ENCODE measurements around the gene ARHGAP40.

The ARHGAP40 gene

GRCh38 chr20:38649275-38649891 lies 47.8 kb downstream of the ARHGAP40 start:
- DNase-seq (ENCODE audit: low read depth in 2 of 2): no peak

- DNase-seq (ENCODE audit: low read depth in 2 of 2): no peak
Measured at GRCh38 chr20:38650010-38650409, 48.4 kb downstream of the ARHGAP40 start.

GRCh38 chr20:38651154-38651553 lies 49.5 kb downstream of the ARHGAP40 start:
- no peak for DNase-seq (ENCODE audit: low read depth in 2 of 2)

GRCh38 chr20:38651562-38651961 lies 50.0 kb downstream of the ARHGAP40 start:
- DNase-seq (ENCODE audit: low read depth in 2 of 2): no peak

GRCh38 chr20:38652995-38653394 lies 51.4 kb downstream of the ARHGAP40 start:
- no peak for DNase-seq (ENCODE audit: low read depth in 2 of 2)

- DNase-seq (ENCODE audit: low read depth in 2 of 2): no peak
Measured at GRCh38 chr20:38657390-38657789, 55.8 kb downstream of the ARHGAP40 start.

GRCh38 chr20:38658879-38659596 lies 57.4 kb downstream of the ARHGAP40 start:
- no peak for DNase-seq (ENCODE audit: low read depth in 2 of 2)

- no peak for DNase-seq (ENCODE audit: low read depth in 2 of 2)
Measured at GRCh38 chr20:38659597-38659880, 57.9 kb downstream of the ARHGAP40 start.

GRCh38 chr20:38660429-38660828 lies 58.8 kb downstream of the ARHGAP40 start:
- DNase-seq (ENCODE audit: low read depth in 2 of 2): no peak

- DNase-seq (ENCODE audit: low read depth in 2 of 2): no peak
Measured at GRCh38 chr20:38663660-38664059, 62.1 kb downstream of the ARHGAP40 start.

- no peak for DNase-seq (ENCODE audit: low read depth in 2 of 2)
Measured at GRCh38 chr20:38664284-38664683, 62.7 kb downstream of the ARHGAP40 start.

GRCh38 chr20:38665094-38665493 lies 63.5 kb downstream of the ARHGAP40 start:
- no peak for DNase-seq (ENCODE audit: low read depth in 2 of 2)

GRCh38 chr20:38665506-38666285 lies 64.1 kb downstream of the ARHGAP40 start:
- DNase-seq (ENCODE audit: low read depth in 2 of 2): no peak

- no peak for DNase-seq (ENCODE audit: low read depth in 2 of 2)
Measured at GRCh38 chr20:38667417-38667956, 65.9 kb downstream of the ARHGAP40 start.

GRCh38 chr20:38669688-38670087 lies 68.1 kb downstream of the ARHGAP40 start:
- no peak for DNase-seq (ENCODE audit: low read depth in 2 of 2)

GRCh38 chr20:38670786-38671185 lies 69.2 kb downstream of the ARHGAP40 start:
- DNase-seq (ENCODE audit: low read depth in 2 of 2): no peak

- DNase-seq (ENCODE audit: low read depth in 2 of 2): no peak
Measured at GRCh38 chr20:38671186-38671585, 69.6 kb downstream of the ARHGAP40 start.

- no peak for DNase-seq (ENCODE audit: low read depth in 2 of 2)
Measured at GRCh38 chr20:38671701-38672292, 70.2 kb downstream of the ARHGAP40 start.

- DNase-seq (ENCODE audit: low read depth in 2 of 2): no peak
Measured at GRCh38 chr20:38672504-38672903, 70.9 kb downstream of the ARHGAP40 start.

GRCh38 chr20:38673261-38673660 lies 71.7 kb downstream of the ARHGAP40 start:
- no peak for DNase-seq (ENCODE audit: low read depth in 2 of 2)

GRCh38 chr20:38673725-38674091 lies 72.1 kb downstream of the ARHGAP40 start:
- DNase-seq (ENCODE audit: low read depth in 2 of 2): no peak

- DNase-seq (ENCODE audit: low read depth in 2 of 2): peak; percentile 15 to 18
Measured at GRCh38 chr20:38674092-38674764, 72.6 kb downstream of the ARHGAP40 start.
